RWPE2 (cell line): ENCODE data around the gene LHFPL3.

ENCODE experiments used
- ATAC-seq: fragments of 200-7000 bp; cut with Tn5 transposase; 3 replicates; pipeline ENCODE4 v1.9.1; 2021; ENCODE audit warnings: low read depth
- DNase-seq: peaks from one replicate; pipeline ENCODE4 v3.0.0-alpha.2; 2020; ENCODE audit warnings: low spot score
- H3K27ac ChIP-seq: fragments of 450-650 bp; 2 replicates; pipeline ENCODE4 v1.5.1; 2017; ENCODE audit warnings: mild to moderate bottlenecking; ENCODE audit not compliant: poor library complexity, severe bottlenecking
- H3K27me3 ChIP-seq: fragments of 250-450 bp; sonication (Bioruptor Pico); 2 replicates; pipeline ENCODE4 v1.5.1; 2021; ENCODE audit warnings: mild to moderate bottlenecking, moderate library complexity; ENCODE audit not compliant: insufficient read depth, poor library complexity, severe bottlenecking
- H3K36me3 ChIP-seq: fragments of 250-450 bp; sonication (Bioruptor Pico); 2 replicates; pipeline ENCODE4 v1.5.1; 2020; ENCODE audit warnings: low read depth, mild to moderate bottlenecking, moderate library complexity
- H3K4me1 ChIP-seq: fragments of 250-450 bp; sonication (Bioruptor Pico); 2 replicates; pipeline ENCODE4 v1.5.1; 2021; ENCODE audit warnings: mild to moderate bottlenecking, moderate library complexity; ENCODE audit not compliant: insufficient read depth, poor library complexity, severe bottlenecking
- H3K4me3 ChIP-seq: fragments of 250-450 bp; sonication (Bioruptor Pico); 2 replicates; pipeline ENCODE4 v1.5.1; 2021; ENCODE audit warnings: mild to moderate bottlenecking, moderate library complexity; ENCODE audit not compliant: severe bottlenecking
- H3K9me3 ChIP-seq: fragments of 250-450 bp; sonication (Bioruptor Pico); 2 replicates; pipeline ENCODE4 v1.5.1; 2021; ENCODE audit warnings: mild to moderate bottlenecking, moderate library complexity; ENCODE audit not compliant: severe bottlenecking
- TF ChIP-seq, protein P1 (sequence below): fragments of 450-650 bp; IDR thresholded peaks from one replicate; pipeline ENCODE4 v1.5.1; 2017; ENCODE audit warnings: mild to moderate bottlenecking, moderate library complexity; ENCODE audit not compliant: poor library complexity, severe bottlenecking

The LHFPL3 gene

GRCh38 chr7:104603957-104604356 lies 275.6 kb downstream of the LHFPL3 start:
- Histone ChIP-seq H3K27me3 (no peaks in the 10 kb centered on the region), H3K36me3 (no peaks in the 10 kb centered on the region), H3K4me3 (no peak overlapping the region), H3K27ac (no peak overlapping the region), H3K9me3 (no peaks in the 10 kb centered on the region), H3K4me1 (no peaks in the 10 kb centered on the region)
- TF ChIP-seq, protein P1, sequence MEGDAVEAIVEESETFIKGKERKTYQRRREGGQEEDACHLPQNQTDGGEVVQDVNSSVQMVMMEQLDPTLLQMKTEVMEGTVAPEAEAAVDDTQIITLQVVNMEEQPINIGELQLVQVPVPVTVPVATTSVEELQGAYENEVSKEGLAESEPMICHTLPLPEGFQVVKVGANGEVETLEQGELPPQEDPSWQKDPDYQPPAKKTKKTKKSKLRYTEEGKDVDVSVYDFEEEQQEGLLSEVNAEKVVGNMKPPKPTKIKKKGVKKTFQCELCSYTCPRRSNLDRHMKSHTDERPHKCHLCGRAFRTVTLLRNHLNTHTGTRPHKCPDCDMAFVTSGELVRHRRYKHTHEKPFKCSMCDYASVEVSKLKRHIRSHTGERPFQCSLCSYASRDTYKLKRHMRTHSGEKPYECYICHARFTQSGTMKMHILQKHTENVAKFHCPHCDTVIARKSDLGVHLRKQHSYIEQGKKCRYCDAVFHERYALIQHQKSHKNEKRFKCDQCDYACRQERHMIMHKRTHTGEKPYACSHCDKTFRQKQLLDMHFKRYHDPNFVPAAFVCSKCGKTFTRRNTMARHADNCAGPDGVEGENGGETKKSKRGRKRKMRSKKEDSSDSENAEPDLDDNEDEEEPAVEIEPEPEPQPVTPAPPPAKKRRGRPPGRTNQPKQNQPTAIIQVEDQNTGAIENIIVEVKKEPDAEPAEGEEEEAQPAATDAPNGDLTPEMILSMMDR, result no peak
- no peak for ATAC-seq
- no peak for DNase-seq

DNA sequence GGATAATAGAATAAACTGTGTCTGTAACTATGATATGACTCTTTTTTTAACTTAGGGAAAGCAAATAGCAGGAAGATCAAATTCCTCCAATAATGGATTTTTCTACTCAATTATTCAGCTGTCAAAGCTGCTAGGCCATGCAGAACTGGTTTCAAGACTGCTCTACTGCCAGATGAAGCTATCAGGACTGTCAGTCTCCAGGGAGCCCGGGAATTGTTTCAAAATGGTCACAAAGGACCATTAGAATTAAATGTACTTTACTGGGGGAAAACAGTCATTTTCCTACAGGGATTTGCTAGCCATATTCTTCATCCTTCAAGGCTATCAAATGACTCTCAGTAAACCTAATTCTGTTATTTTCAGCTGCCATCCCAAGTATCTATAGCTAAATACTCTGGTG lies 276.3 kb downstream of the LHFPL3 start:
- Histone ChIP-seq H3K36me3 (no peaks in the 10 kb centered on the region), H3K4me3 (no peak overlapping the region), H3K4me1 (no peaks in the 10 kb centered on the region), H3K27me3 (no peaks in the 10 kb centered on the region), H3K27ac (no peak overlapping the region), H3K9me3 (no peaks in the 10 kb centered on the region)
- DNase-seq, result no peak
- TF ChIP-seq, protein P1, result no peak
- ATAC-seq, result no peak

- H3K27me3 ChIP-seq, result no peaks in the 10 kb centered on the region
- H3K27ac ChIP-seq, result no peak overlapping the region
- DNase-seq, result no peak
- H3K36me3 ChIP-seq, result no peaks in the 10 kb centered on the region
- H3K4me3 ChIP-seq, result no peak overlapping the region
- H3K9me3 ChIP-seq, result no peaks in the 10 kb centered on the region
- no peak for ATAC-seq
- TF ChIP-seq, protein P1, result no peak
- no peaks in the 10 kb centered on the region for H3K4me1 ChIP-seq
These were observed 292.9 kb downstream of the LHFPL3 start for GRCh38 chr7:104621321-104621720.

DNA sequence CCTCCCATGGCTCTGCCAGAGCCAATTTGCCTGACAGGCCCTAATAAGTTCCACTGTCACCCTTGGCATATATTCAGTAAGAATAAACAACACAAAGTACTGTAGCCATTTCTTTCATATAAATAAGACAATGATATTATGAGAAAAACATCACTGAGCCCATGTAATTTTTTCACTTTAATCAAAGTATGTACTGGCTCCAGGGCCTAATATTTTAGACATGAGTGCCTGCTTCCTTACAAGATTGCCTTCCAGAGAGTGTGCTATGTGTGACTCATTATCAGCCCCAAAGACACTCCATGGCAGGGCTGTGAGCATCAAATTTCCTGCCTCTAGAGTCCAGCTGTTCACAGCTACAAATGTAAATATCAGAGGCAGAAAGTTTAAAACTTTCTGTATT lies 297.6 kb downstream of the LHFPL3 start:
- ATAC-seq (no peak), DNase-seq (no peak)
- TF ChIP-seq, protein P1, result no peak
- Histone ChIP-seq H3K4me3 (no peak overlapping the region), H3K27ac (no peak overlapping the region), H3K36me3 (no peaks in the 10 kb centered on the region), H3K9me3 (no peaks in the 10 kb centered on the region), H3K27me3 (no peaks in the 10 kb centered on the region), H3K4me1 (no peaks in the 10 kb centered on the region)

- H3K9me3 ChIP-seq, result no peaks in the 10 kb centered on the region
- no peak overlapping the region for H3K27ac ChIP-seq
- H3K4me3 ChIP-seq, result no peak overlapping the region
- DNase-seq (no peak), ATAC-seq (peak; percentile 44; the same call in 1 of the 3 replicates)
- no peaks in the 10 kb centered on the region for H3K27me3 ChIP-seq
- TF ChIP-seq, protein P1, result no peak
- no peaks in the 10 kb centered on the region for H3K4me1 ChIP-seq
- no peaks in the 10 kb centered on the region for H3K36me3 ChIP-seq
These were observed 299.1 kb downstream of the LHFPL3 start for GRCh38 chr7:104627516-104627915.
